ENCODE data around the gene L3MBTL4. TPM values are rescaled to one million over a fixed set of nuclear protein-coding genes. Genes with fewer than 3 reads are reported as not detected.

L3MBTL4 gene
- total RNA-seq, 1 experiment from 2014 or later = 0.87 TPM

DNA sequence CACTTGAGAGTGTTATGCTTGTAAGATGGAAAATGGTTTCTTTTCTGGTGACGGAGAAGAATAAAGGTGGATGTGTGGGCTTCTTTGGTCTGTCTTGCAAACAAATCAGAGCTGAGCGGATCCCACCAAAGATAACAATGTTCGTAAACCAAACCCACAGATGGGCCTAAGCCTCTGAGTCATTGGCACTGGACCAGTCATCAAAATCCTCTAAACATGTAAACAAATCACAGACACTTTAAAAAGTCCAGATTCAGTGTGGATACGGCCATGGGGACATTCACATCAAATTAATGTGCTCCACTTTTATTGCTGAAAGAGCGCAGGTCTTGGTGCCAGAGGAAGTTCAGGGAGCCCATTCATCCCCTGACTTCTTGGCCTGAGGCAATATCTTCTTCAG, 458.9 kb downstream of the L3MBTL4 start:
- no peaks in the 10 kb centered on the region for H3K4me1 ChIP-seq (ENCODE audit: control insufficient read depth, insufficient read depth, low read length)
- in situ Hi-C loops (cut with HindIII; ENCODE audit: low pct_unique_long_range_greater_than_20kb, low sequenced_read_pairs) = no loop called here
- no peaks in the 10 kb centered on the region for H3K9me3 ChIP-seq (ENCODE audit: control insufficient read depth, insufficient read depth, low read depth, low read length)
- no peak overlapping the region for H3K4me3 ChIP-seq (ENCODE audit: low read depth in 2 of 2, low read length in 2 of 2)
- ChIA-PET POLR2A (no interaction called here), CTCF (no interaction called here)
- no peaks in the 10 kb centered on the region for H3K27me3 ChIP-seq (ENCODE audit: control insufficient read depth, insufficient read depth, low read length)
- no peak for ATAC-seq
- no peak for DNase-seq (ENCODE audit: low read depth, low spot score)
- TF ChIP-seq, protein P1, sequence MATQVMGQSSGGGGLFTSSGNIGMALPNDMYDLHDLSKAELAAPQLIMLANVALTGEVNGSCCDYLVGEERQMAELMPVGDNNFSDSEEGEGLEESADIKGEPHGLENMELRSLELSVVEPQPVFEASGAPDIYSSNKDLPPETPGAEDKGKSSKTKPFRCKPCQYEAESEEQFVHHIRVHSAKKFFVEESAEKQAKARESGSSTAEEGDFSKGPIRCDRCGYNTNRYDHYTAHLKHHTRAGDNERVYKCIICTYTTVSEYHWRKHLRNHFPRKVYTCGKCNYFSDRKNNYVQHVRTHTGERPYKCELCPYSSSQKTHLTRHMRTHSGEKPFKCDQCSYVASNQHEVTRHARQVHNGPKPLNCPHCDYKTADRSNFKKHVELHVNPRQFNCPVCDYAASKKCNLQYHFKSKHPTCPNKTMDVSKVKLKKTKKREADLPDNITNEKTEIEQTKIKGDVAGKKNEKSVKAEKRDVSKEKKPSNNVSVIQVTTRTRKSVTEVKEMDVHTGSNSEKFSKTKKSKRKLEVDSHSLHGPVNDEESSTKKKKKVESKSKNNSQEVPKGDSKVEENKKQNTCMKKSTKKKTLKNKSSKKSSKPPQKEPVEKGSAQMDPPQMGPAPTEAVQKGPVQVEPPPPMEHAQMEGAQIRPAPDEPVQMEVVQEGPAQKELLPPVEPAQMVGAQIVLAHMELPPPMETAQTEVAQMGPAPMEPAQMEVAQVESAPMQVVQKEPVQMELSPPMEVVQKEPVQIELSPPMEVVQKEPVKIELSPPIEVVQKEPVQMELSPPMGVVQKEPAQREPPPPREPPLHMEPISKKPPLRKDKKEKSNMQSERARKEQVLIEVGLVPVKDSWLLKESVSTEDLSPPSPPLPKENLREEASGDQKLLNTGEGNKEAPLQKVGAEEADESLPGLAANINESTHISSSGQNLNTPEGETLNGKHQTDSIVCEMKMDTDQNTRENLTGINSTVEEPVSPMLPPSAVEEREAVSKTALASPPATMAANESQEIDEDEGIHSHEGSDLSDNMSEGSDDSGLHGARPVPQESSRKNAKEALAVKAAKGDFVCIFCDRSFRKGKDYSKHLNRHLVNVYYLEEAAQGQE (IDR thresholded peaks at IDR 0.05; ENCODE audit: insufficient read depth in 1 of 2, low read depth in 2 of 2, low read length in 1 of 2) = no peak
- TF ChIP-seq SIN3A (IDR thresholded peaks at IDR 0.05; ENCODE audit: borderline replicate concordance, insufficient read depth, low read depth, low read length) = no peak
- TF ChIP-seq TCF7L2 (IDR thresholded peaks at IDR 0.05; ENCODE audit: low read depth, low read length) = no peak
- no peak for TF ChIP-seq POLR2AphosphoS5 (IDR thresholded peaks at IDR 0.05; ENCODE audit: low read depth, low read length)
- TF ChIP-seq, protein P2, sequence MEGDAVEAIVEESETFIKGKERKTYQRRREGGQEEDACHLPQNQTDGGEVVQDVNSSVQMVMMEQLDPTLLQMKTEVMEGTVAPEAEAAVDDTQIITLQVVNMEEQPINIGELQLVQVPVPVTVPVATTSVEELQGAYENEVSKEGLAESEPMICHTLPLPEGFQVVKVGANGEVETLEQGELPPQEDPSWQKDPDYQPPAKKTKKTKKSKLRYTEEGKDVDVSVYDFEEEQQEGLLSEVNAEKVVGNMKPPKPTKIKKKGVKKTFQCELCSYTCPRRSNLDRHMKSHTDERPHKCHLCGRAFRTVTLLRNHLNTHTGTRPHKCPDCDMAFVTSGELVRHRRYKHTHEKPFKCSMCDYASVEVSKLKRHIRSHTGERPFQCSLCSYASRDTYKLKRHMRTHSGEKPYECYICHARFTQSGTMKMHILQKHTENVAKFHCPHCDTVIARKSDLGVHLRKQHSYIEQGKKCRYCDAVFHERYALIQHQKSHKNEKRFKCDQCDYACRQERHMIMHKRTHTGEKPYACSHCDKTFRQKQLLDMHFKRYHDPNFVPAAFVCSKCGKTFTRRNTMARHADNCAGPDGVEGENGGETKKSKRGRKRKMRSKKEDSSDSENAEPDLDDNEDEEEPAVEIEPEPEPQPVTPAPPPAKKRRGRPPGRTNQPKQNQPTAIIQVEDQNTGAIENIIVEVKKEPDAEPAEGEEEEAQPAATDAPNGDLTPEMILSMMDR (IDR thresholded peaks at IDR 0.05) = no peak
- intact Hi-C loops (cut with micrococcal nuclease; ENCODE audit: unreplicated experiment) = no loop called here
- H3K36me3 ChIP-seq (ENCODE audit: control insufficient read depth, insufficient read depth, low read length) = no peaks in the 10 kb centered on the region
- H3K27ac ChIP-seq (ENCODE audit: low read length) = no peak overlapping the region
- no TSS peak for BruUV-seq (replicated peaks)

DNA sequence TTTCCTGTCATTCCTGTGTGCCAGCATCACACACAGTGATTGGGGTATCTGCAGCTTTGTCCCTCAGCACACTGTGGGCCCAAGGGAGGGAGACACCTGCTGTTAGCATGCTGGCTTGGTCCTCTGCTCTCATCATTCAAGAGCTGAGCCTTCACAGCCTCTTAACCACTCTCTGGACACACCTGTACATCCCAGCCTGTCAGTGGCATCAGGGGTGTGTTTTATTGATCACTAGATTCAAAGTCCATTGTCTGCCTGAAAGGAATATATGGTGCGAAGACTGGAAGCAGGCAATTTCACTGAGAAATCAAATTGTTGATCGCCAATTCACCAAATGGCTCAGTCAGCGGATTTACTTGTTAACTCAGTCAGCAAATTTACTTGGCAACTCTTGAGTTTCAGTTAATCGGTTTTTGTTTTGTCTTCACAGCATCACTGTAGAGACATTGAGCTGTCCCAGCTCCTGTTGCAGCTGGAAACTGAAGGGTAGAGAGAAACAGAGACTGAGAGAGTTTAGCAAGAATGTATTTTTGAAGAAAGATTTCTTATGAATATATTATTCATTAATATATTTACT, 463.1 kb downstream of the L3MBTL4 start:
- BruUV-seq (replicated peaks) = no TSS peak
- intact Hi-C loops (cut with micrococcal nuclease; ENCODE audit: unreplicated experiment) = no loop called here
- POLR2A ChIA-PET = no interaction called here
- TF ChIP-seq SIN3A (IDR thresholded peaks at IDR 0.05; ENCODE audit: borderline replicate concordance, insufficient read depth, low read depth, low read length) = no peak
- TF ChIP-seq POLR2AphosphoS5 (IDR thresholded peaks at IDR 0.05; ENCODE audit: low read depth, low read length) = no peak
- TF ChIP-seq TCF7L2 (IDR thresholded peaks at IDR 0.05; ENCODE audit: low read depth, low read length) = no peak
- TF ChIP-seq, protein P2 (IDR thresholded peaks at IDR 0.05) = no peak
- no peak for ATAC-seq
- no peaks in the 10 kb centered on the region for H3K4me1 ChIP-seq (ENCODE audit: control insufficient read depth, insufficient read depth, low read length)
- H3K4me3 ChIP-seq (ENCODE audit: low read depth in 2 of 2, low read length in 2 of 2) = no peak overlapping the region
- in situ Hi-C loops (cut with HindIII; ENCODE audit: low pct_unique_long_range_greater_than_20kb, low sequenced_read_pairs) = no loop called here
- no peaks in the 10 kb centered on the region for H3K36me3 ChIP-seq (ENCODE audit: control insufficient read depth, insufficient read depth, low read length)
- no peak for DNase-seq (ENCODE audit: low read depth, low spot score)
- H3K27me3 ChIP-seq (ENCODE audit: control insufficient read depth, insufficient read depth, low read length) = no peaks in the 10 kb centered on the region
- H3K9me3 ChIP-seq (ENCODE audit: control insufficient read depth, insufficient read depth, low read depth, low read length) = no peaks in the 10 kb centered on the region
- CTCF ChIA-PET = no interaction called here
- H3K27ac ChIP-seq (ENCODE audit: low read length) = no peak overlapping the region

All from Panc1 (cell line).